Suprapubic skin (tissue), 4 donors: Measurements from ENCODE around the gene CNTN4.

Experiments used
- CTCF ChIP-seq, 2 donors: fragments of 200-600 bp in 1 of 2; fragments of 450-650 bp in 1 of 2; sonication (generic) in 1 of 2; IDR thresholded peaks; one replicate each; pipeline ENCODE4 v1.5.1; 2016 to 2019; ENCODE audit warnings: antibody characterized with exemption in 2 of 2, mild to moderate bottlenecking in 1 of 2, moderate library complexity in 1 of 2
- EP300 ChIP-seq: sonication (generic); formaldehyde crosslinking; IDR thresholded peaks from one replicate; pipeline ENCODE4 v1.6.1; 2017; ENCODE audit warnings: antibody characterized with exemption
- POLR2AphosphoS5 ChIP-seq, 3 donors: sonication (generic); formaldehyde crosslinking; IDR thresholded peaks; one replicate each; pipeline ENCODE4 v1.6.1; 2017; ENCODE audit warnings: antibody characterized with exemption in 3 of 3

GRCh38 chr3:2516762-2517441 is 418.2 kb downstream of the CNTN4 start:
- TF ChIP-seq EP300 (no peak), CTCF (IDR thresholded peaks at IDR 0.05) (no peak), POLR2AphosphoS5 (IDR thresholded peaks at IDR 0.05) (no peak)
